Naive thymus-derived CD4-positive, alpha-beta T cell (primary cell): ENCODE results near the gene USP3. TPM values are rescaled to one million over a fixed set of nuclear protein-coding genes. Genes with fewer than 3 reads are reported as not detected.

ENCODE experiments used
- ATAC-seq: fragments of 150-1000 bp; cut with Tn5 transposase; 2 replicates; pipeline ENCODE4 v1.10.0; 2021; ENCODE audit warnings: mild to moderate bottlenecking, moderate library complexity
- CTCF ChIA-PET: fragments of 350-600 bp; sonication (Branson Sonifier 250); formaldehyde crosslinking; loops from one replicate; lab custom pipeline; 2021; ENCODE audit warnings: antibody characterized with exemption; lab: Charles Lee
- POLR2A ChIA-PET: fragments of 350-600 bp; sonication (Branson Sonifier 250); formaldehyde crosslinking; loops from one replicate; lab custom pipeline; 2021; ENCODE audit warnings: antibody characterized with exemption, inconsistent platforms; lab: Charles Lee
- DNase-seq, 9 donors: peaks; one replicate each; pipeline versions ENCODE4 v3.0.0 to v3.0.0-alpha.2; 2020 to 2022; ENCODE audit warnings: mixed read lengths in 1 of 9
- H3K27ac ChIP-seq: one replicate; pipeline ENCODE4 v1.7.0; 2013; ENCODE audit warnings: mild to moderate bottlenecking, low read depth, low read length, moderate library complexity
- H3K27me3 ChIP-seq, 2 donors: one replicate each; pipeline ENCODE4 v1.7.0; 2013; ENCODE audit warnings: low read length in 2 of 2, mild to moderate bottlenecking in 2 of 2, moderate library complexity in 2 of 2; ENCODE audit not compliant: control insufficient read depth in 2 of 2, insufficient read depth in 2 of 2
- H3K36me3 ChIP-seq, 3 experiments: 1 replicate in 2 of 3; 2 replicates in 1 of 3; pipeline ENCODE4 v1.7.0; 2013; ENCODE audit warnings: low read length in 3 of 3, mild to moderate bottlenecking in 3 of 3, moderate library complexity in 1 of 3; ENCODE audit not compliant: insufficient read depth in 3 of 3, control insufficient read depth in 2 of 3
- H3K4me1 ChIP-seq, 2 donors: one replicate each; pipeline ENCODE4 v1.7.0; 2013; ENCODE audit warnings: low read length in 2 of 2, mild to moderate bottlenecking in 2 of 2, moderate library complexity in 1 of 2; ENCODE audit not compliant: control insufficient read depth in 2 of 2, insufficient read depth in 2 of 2
- H3K4me3 ChIP-seq: 2 replicates; pipeline ENCODE4 v1.7.0; 2013; ENCODE audit warnings: mild to moderate bottlenecking, low read length
- H3K9me3 ChIP-seq, 3 experiments: 1 replicate in 2 of 3; 2 replicates in 1 of 3; pipeline ENCODE4 v1.7.0; 2013; ENCODE audit warnings: low read length in 3 of 3; ENCODE audit not compliant: control insufficient read depth in 2 of 3
- H3K27ac Mint-ChIP-seq, 9 donors: one replicate each; pipeline ENCODE4 v1.8.0; 2020 to 2022; ENCODE audit warnings: mixed read lengths in 9 of 9, mild to moderate bottlenecking in 8 of 9, moderate library complexity in 5 of 9, inconsistent platforms in 2 of 9
- H3K27me3 Mint-ChIP-seq, 5 donors: one replicate each; pipeline ENCODE4 v1.8.0; 2021 to 2022; ENCODE audit warnings: mixed read lengths in 5 of 5, mild to moderate bottlenecking in 1 of 5
- H3K36me3 Mint-ChIP-seq, 5 donors: one replicate each; pipeline ENCODE4 v1.8.0; 2020 to 2022; ENCODE audit warnings: mixed read lengths in 5 of 5, mild to moderate bottlenecking in 3 of 5, inconsistent platforms in 1 of 5
- H3K4me1 Mint-ChIP-seq, 7 donors: one replicate each; pipeline ENCODE4 v1.8.0; 2020 to 2022; ENCODE audit warnings: mixed read lengths in 7 of 7, mild to moderate bottlenecking in 3 of 7, inconsistent platforms in 1 of 7
- H3K4me3 Mint-ChIP-seq, 10 donors: one replicate each; pipeline ENCODE4 v1.8.0; 2020 to 2022; ENCODE audit warnings: mild to moderate bottlenecking in 10 of 10, mixed read lengths in 10 of 10, moderate library complexity in 6 of 10, inconsistent platforms in 2 of 10
- H3K9me3 Mint-ChIP-seq, 11 donors: one replicate each; pipeline ENCODE4 v1.8.0; 2020 to 2022; ENCODE audit warnings: mixed read lengths in 11 of 11, mild to moderate bottlenecking in 4 of 11, inconsistent platforms in 1 of 11, moderate library complexity in 1 of 11
- intact Hi-C, 2 donors: fragments of 100-400 bp; cut with micrococcal nuclease; formaldehyde crosslinking; loops; one replicate each; pipeline ENCODE4 v1.15.1; 2023
- polyA plus RNA-seq, 2 donors: library from polyadenylated mRNA; unstranded; fragments of 300-500 nt; fragmentation: Illumina TruSeq; gene quantifications; one replicate each; pipeline ENCODE4 v1.2.3, GENCODE V29; 2021
- total RNA-seq, 6 experiments: library from RNA in 5 of 6; stranded (reverse) in 5 of 6; gene quantifications; 1 replicate in 5 of 6; 2 replicates in 1 of 6; pipeline ENCODE4 v1.2.3 and lab custom pipeline; 2021 to 2026

Gene USP3
- total and polyA plus RNA-seq, 7 experiments from 2014 or later = 53.3 to 288 (median 140) TPM

GRCh38 chr15:63601026-63601703 is 96.8 kb downstream of the USP3 start:
- Mint-ChIP-seq H3K4me3 (peak overlapping the region; percentile 91 to 99 (median 94)), H3K27ac (peak overlapping the region; percentile 90 to 96 (median 93)), H3K27me3 (no peaks in the 10 kb centered on the region), H3K36me3 (peaks cover 0 to 11% (median 0%) of the 10 kb centered on the region in 5 donors), H3K9me3 (peaks cover 0 to 4% (median 0%) of the 10 kb centered on the region in 11 donors), H3K4me1 (peaks cover 40 to 70% (median 66%) of the 10 kb centered on the region in 7 donors)
- CTCF ChIA-PET = interaction anchor here (1.1 to 2.7 kb wide), 5 partner anchors 9 to 466 kb away, joined by 3 to 14 read pairs (median 3); partner anchors contain the start of gene USP3
- peak overlapping the region; percentile 74 for H3K27ac ChIP-seq
- peak overlapping the region; percentile 86 for H3K4me3 ChIP-seq
- DNase-seq (peak in 8 of 9 donors; percentile 61 to 73 (median 68)), ATAC-seq (peak; percentile 24)
- intact Hi-C loops = loop anchor here (1.0 to 10.0 kb wide), 11 partner anchors 9 to 554 kb away; partner anchors contain the start of genes HERC1 (in 2 of the 2), APH1B (in 1 of the 2), LACTB (in 1 of the 2) and SNX22 (in 1 of the 2)
- H3K9me3 ChIP-seq = no peaks in the 10 kb centered on the region
- POLR2A ChIA-PET = interaction anchor here (0.6 to 5.0 kb wide), 19 partner anchors 9 to 1117 kb away, joined by 3 to 65 read pairs (median 4); partner anchors contain the start of genes CIAO2A, SNX1 and USP3
- peaks cover 27 to 33% of the 10 kb centered on the region in 2 donors for H3K4me1 ChIP-seq
- H3K27me3 ChIP-seq = no peaks in the 10 kb centered on the region
- H3K36me3 ChIP-seq = no peaks in the 10 kb centered on the region

DNA sequence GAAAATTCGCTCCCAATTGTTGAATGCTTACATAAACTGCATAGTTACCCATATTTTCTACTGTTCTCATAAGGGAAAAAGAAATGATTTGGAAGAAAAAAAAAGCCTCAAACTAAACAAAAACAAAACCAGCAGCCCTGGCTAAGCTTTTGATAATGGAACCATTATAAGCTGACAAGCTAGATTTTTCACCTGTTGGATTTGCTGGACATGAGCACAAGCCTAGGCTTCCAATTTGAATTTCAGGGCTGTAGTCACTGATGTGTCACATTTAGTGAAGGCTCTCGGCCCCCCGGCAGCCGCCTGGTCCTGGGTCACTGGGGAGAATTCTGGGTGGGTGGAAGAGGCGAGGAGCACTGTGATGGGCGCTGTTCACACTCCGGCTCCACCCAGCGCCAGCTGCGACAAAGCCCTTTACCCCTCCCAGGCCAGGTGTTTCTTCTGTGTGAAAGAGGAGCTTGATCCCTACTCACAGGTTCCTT is 97.4 kb downstream of the USP3 start:
- ATAC-seq (no peak), DNase-seq (peak in 4 of 9 donors; percentile 20 to 29 (median 26))
- H3K27ac Mint-ChIP-seq = peak overlapping the region; percentile 76 to 96 (median 93)
- Histone ChIP-seq H3K36me3 (no peaks in the 10 kb centered on the region), H3K4me1 (peaks cover 33 to 39% of the 10 kb centered on the region in 2 donors), H3K27ac (peak overlapping the region; percentile 74), H3K9me3 (no peaks in the 10 kb centered on the region), H3K4me3 (peak overlapping the region; percentile 86), H3K27me3 (no peaks in the 10 kb centered on the region)
- H3K4me1 Mint-ChIP-seq = peaks cover 36 to 69% (median 64%) of the 10 kb centered on the region in 7 donors
- H3K4me3 Mint-ChIP-seq = peak overlapping the region; percentile 91 to 99 (median 94)
- H3K36me3 Mint-ChIP-seq = peaks cover 0 to 11% (median 0%) of the 10 kb centered on the region in 5 donors
- ChIA-PET CTCF (interaction anchor here (0.8 to 1.4 kb wide), 3 partner anchors 8 to 466 kb away, joined by 3 to 4 read pairs (median 3); no protein-coding TSS in a partner anchor), POLR2A (interaction anchor here (0.6 to 5.0 kb wide), 12 partner anchors 9 to 494 kb away, joined by 3 to 65 read pairs (median 4); partner anchors contain the start of genes CIAO2A, SNX1 and USP3)
- no peaks in the 10 kb centered on the region for H3K27me3 Mint-ChIP-seq
- peaks cover 0 to 4% (median 0%) of the 10 kb centered on the region in 11 donors for H3K9me3 Mint-ChIP-seq
- intact Hi-C loops = loop anchor here (1.0 to 10.0 kb wide), 11 partner anchors 9 to 553 kb away; partner anchors contain the start of genes HERC1 (in 2 of the 2), APH1B (in 1 of the 2), LACTB (in 1 of the 2) and SNX22 (in 1 of the 2)

- intact Hi-C loops = loop anchor here (5.0 to 10.0 kb wide), 5 partner anchors 115 to 552 kb away; partner anchors contain the start of genes HERC1 (in 2 of the 2), APH1B (in 1 of the 2) and SNX22 (in 1 of the 2)
- Histone ChIP-seq H3K27ac (no peak overlapping the region), H3K36me3 (peaks cover 0 to 4% (median 0%) of the 10 kb centered on the region in 3 experiments), H3K27me3 (no peaks in the 10 kb centered on the region), H3K4me3 (no peak overlapping the region), H3K9me3 (no peaks in the 10 kb centered on the region), H3K4me1 (peaks cover 33 to 39% of the 10 kb centered on the region in 2 donors)
- peaks cover 0 to 4% (median 0%) of the 10 kb centered on the region in 11 donors for H3K9me3 Mint-ChIP-seq
- H3K27ac Mint-ChIP-seq = peak overlapping the region in 8 of 9 donors; percentile 39 to 93 (median 80)
- H3K4me1 Mint-ChIP-seq = peaks cover 36 to 68% (median 58%) of the 10 kb centered on the region in 7 donors
- ChIA-PET POLR2A (interaction anchor here (0.6 to 5.0 kb wide), 7 partner anchors 24 to 493 kb away, joined by 3 to 65 read pairs (median 4); partner anchors contain the start of genes CIAO2A, SNX1 and USP3), CTCF (interaction anchor here (0.6 to 1.4 kb wide), 4 partner anchors 10 to 465 kb away, joined by 3 to 4 read pairs (median 3); no protein-coding TSS in a partner anchor)
- peak overlapping the region; percentile 7 to 93 (median 75) for H3K4me3 Mint-ChIP-seq
- DNase-seq (no peak), ATAC-seq (no peak)
- peaks cover 0 to 11% (median 0%) of the 10 kb centered on the region in 5 donors for H3K36me3 Mint-ChIP-seq
- H3K27me3 Mint-ChIP-seq = no peaks in the 10 kb centered on the region
These were observed 98.2 kb downstream of the USP3 start for GRCh38 chr15:63602595-63602994.

DNA sequence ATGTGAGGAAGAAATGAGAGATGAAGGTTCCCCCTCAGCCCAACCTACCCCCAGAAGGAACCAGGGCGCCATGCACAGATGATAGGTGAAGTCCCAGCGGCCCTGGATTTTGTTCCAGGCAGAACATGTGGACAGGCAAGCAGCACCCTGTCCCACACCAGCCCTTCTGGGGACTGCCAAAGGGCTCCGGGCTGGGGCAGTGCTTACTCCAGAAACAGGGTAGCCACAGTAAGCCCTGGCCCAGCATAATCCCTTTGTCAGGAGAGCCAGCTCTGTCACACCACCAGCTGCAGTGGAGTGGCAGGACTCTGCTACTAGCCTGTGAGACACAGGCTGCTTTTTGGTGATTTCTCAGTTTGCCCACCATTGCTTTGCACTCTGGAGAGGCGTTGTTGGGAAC is 99.1 kb downstream of the USP3 start:
- CTCF ChIA-PET = interaction anchor here (1.3 to 1.5 kb wide), 2 partner anchors 10 to 137 kb away, joined by 5 to 8 read pairs; no protein-coding TSS in a partner anchor

GRCh38 chr15:63604281-63604680 is 99.9 kb downstream of the USP3 start:
- peak overlapping the region; percentile 58 to 93 (median 83) for H3K27ac Mint-ChIP-seq
- no peaks in the 10 kb centered on the region for H3K27me3 Mint-ChIP-seq
- H3K4me1 Mint-ChIP-seq = peaks cover 28 to 65% (median 57%) of the 10 kb centered on the region in 7 donors

More for the DNA sequence above, 99.1 kb downstream of the USP3 start:
- intact Hi-C loops = loop anchor here (5.0 to 10.0 kb wide), 5 partner anchors 116 to 551 kb away; partner anchors contain the start of genes HERC1 (in 2 of the 2), APH1B (in 1 of the 2) and SNX22 (in 1 of the 2)
- Histone ChIP-seq H3K9me3 (no peaks in the 10 kb centered on the region), H3K4me1 (peaks cover 33 to 39% of the 10 kb centered on the region in 2 donors), H3K27ac (no peak overlapping the region), H3K27me3 (no peaks in the 10 kb centered on the region), H3K36me3 (peaks cover 0 to 13% (median 8%) of the 10 kb centered on the region in 3 experiments), H3K4me3 (no peak overlapping the region)
- POLR2A ChIA-PET = interaction anchor here (0.6 to 2.0 kb wide), 5 partner anchors 8 to 132 kb away, joined by 3 to 5 read pairs (median 4); no protein-coding TSS in a partner anchor
- Mint-ChIP-seq H3K4me1 (peaks cover 33 to 73% (median 59%) of the 10 kb centered on the region in 7 donors), H3K36me3 (peaks cover 5 to 15% (median 8%) of the 10 kb centered on the region in 5 donors), H3K4me3 (peak overlapping the region in 5 of 10 donors; percentile 4 to 93 (median 59)), H3K27me3 (no peaks in the 10 kb centered on the region), H3K9me3 (peaks cover 0 to 4% (median 0%) of the 10 kb centered on the region in 11 donors), H3K27ac (peak overlapping the region in 8 of 9 donors; percentile 39 to 93 (median 73))
- DNase-seq (no peak), ATAC-seq (no peak)

More at GRCh38 chr15:63604281-63604680, 99.9 kb downstream of the USP3 start:
- peaks cover 0 to 20% (median 15%) of the 10 kb centered on the region in 3 experiments for H3K36me3 ChIP-seq
- no peak overlapping the region for H3K4me3 ChIP-seq
- H3K4me1 ChIP-seq = peaks cover 29 to 38% of the 10 kb centered on the region in 2 donors
- no peak for DNase-seq
- intact Hi-C loops = loop anchor here (5.0 to 10.0 kb wide), 5 partner anchors 117 to 551 kb away; partner anchors contain the start of genes HERC1 (in 2 of the 2), APH1B (in 1 of the 2) and SNX22 (in 1 of the 2)
- ChIA-PET POLR2A (interaction anchor here (0.6 to 2.0 kb wide), 4 partner anchors 9 to 133 kb away, joined by 4 to 5 read pairs (median 4); no protein-coding TSS in a partner anchor), CTCF (interaction anchor here (0.6 to 1.5 kb wide), 4 partner anchors 9 to 333 kb away, joined by 3 to 8 read pairs (median 4); no protein-coding TSS in a partner anchor)
- no peak for ATAC-seq
- Mint-ChIP-seq H3K36me3 (peaks cover 9 to 15% (median 11%) of the 10 kb centered on the region in 5 donors), H3K9me3 (peaks cover 0 to 4% (median 0%) of the 10 kb centered on the region in 11 donors), H3K4me3 (peak overlapping the region in 4 of 10 donors; percentile 9 to 72 (median 18))
- H3K9me3 ChIP-seq = no peaks in the 10 kb centered on the region
- H3K27ac ChIP-seq = no peak overlapping the region
- no peaks in the 10 kb centered on the region for H3K27me3 ChIP-seq
